ENCODE results near the gene ZC2HC1B.

DNA sequence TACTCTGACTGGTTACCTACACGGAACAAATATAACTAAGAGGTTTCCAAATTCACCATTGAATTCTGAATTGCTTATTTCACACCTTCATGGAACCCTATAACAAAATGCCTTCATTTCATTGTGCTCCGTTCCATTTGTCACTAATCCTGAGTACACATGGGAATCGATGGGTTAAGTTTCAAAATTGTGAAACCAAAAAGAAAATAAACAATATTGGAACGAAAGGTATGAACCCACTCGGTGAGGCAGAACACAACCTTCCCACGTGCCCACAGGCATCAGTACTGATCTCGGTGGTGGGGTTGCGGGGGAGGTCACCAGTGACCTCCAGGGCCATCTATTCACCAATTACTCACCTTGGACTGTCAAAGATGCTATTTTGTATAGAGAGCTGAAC, 109.8 kb downstream of the ZC2HC1B start:
- TF ChIP-seq EZH2phosphoT487 (IDR thresholded peaks at IDR 0.05) (no peak), EZH2 (IDR thresholded peaks at IDR 0.05) (no peak)
- TF ChIP-seq, protein P1, sequence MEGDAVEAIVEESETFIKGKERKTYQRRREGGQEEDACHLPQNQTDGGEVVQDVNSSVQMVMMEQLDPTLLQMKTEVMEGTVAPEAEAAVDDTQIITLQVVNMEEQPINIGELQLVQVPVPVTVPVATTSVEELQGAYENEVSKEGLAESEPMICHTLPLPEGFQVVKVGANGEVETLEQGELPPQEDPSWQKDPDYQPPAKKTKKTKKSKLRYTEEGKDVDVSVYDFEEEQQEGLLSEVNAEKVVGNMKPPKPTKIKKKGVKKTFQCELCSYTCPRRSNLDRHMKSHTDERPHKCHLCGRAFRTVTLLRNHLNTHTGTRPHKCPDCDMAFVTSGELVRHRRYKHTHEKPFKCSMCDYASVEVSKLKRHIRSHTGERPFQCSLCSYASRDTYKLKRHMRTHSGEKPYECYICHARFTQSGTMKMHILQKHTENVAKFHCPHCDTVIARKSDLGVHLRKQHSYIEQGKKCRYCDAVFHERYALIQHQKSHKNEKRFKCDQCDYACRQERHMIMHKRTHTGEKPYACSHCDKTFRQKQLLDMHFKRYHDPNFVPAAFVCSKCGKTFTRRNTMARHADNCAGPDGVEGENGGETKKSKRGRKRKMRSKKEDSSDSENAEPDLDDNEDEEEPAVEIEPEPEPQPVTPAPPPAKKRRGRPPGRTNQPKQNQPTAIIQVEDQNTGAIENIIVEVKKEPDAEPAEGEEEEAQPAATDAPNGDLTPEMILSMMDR (IDR thresholded peaks at IDR 0.05), result no peak
